K562 (cell line): Measurements from ENCODE around the gene JUND. TPM values are rescaled to one million over a fixed set of nuclear protein-coding genes. Genes with fewer than 3 reads are reported as not detected.

Source experiments
- ATAC-seq: fragments of 200-7000 bp; cut with Tn5 transposase; 3 replicates; pipeline ENCODE4 v1.9.1; 2020; ENCODE audit warnings: moderate library complexity
- BruUV-seq: library from RNA; stranded (reverse); fragments of 400-500 nt; replicated peaks from 2 replicates; lab custom pipeline; 2021; lab: Mats Ljungman, UMichigan
- CTCF ChIA-PET: fragments of 300-600 bp; formaldehyde crosslinking; extraction: SDS; loops from one replicate; lab custom pipeline; 2021; ENCODE audit warnings: low intra/inter-chr PET ratio; lab: Yijun Ruan, JAX
- POLR2A ChIA-PET: fragments of 300-600, 350-650 bp; sonication (Branson Sonifier 250); formaldehyde crosslinking; extraction: SDS; loops from one replicate; lab custom pipeline; 2021; ENCODE audit warnings: antibody characterized with exemption, inconsistent platforms; lab: Yijun Ruan, JAX
- DNase-seq, 4 experiments: peaks; one replicate each; pipeline versions ENCODE4 v3.0.0 to v3.0.0-alpha.2; 2011 to 2018; ENCODE audit warnings: low spot score in 3 of 4, mixed read lengths in 3 of 4; ENCODE audit errors: extremely low read depth in 1 of 4
- FAIRE-seq: peaks from 2 replicates; lab custom pipeline; 2011; peaks lifted over from hg19 to GRCh38; lab: Jason Lieb, UNC
- H2AFZ ChIP-seq: 2 replicates; pipeline ENCODE4 v1.6.0; 2011; ENCODE audit warnings: low read depth, low read length, control low read depth, inconsistent platforms
- H3K27ac ChIP-seq: fragments of 200-600 bp; 3 replicates; pipeline ENCODE4 v1.8.0; 2011; ENCODE audit warnings: low read depth, mild to moderate bottlenecking, control low read depth, inconsistent platforms, low read length, moderate library complexity, mixed read lengths; ENCODE audit errors: extremely low read depth
- H3K27me3 ChIP-seq, 2 experiments: fragments of 300-600 bp in 1 of 2; 2 replicates in 1 of 2; 3 replicates in 1 of 2; pipeline versions ENCODE4 v1.6.0 to v1.8.0; 2011; ENCODE audit warnings: inconsistent platforms in 2 of 2, low read length in 2 of 2, mild to moderate bottlenecking in 1 of 2, mixed read lengths in 1 of 2, moderate library complexity in 1 of 2; ENCODE audit not compliant: control insufficient read depth in 2 of 2, insufficient read depth in 2 of 2
- H3K36me3 ChIP-seq: fragments of 300-600 bp; 3 replicates; pipeline ENCODE4 v1.8.0; 2011; ENCODE audit warnings: mild to moderate bottlenecking, low read length, inconsistent platforms; ENCODE audit not compliant: control insufficient read depth, insufficient read depth
- H3K4me1 ChIP-seq, 2 experiments: fragments of 200-600 bp in 1 of 2; replicated peaks in 1 of 2; 2 replicates in 1 of 2; 3 replicates in 1 of 2; pipeline versions ENCODE4 v1.5.1 to v1.8.0; 2011; ENCODE audit warnings: inconsistent platforms in 2 of 2, low read length in 2 of 2, mild to moderate bottlenecking in 1 of 2, mixed read lengths in 1 of 2, moderate library complexity in 1 of 2; ENCODE audit not compliant: control insufficient read depth in 2 of 2, insufficient read depth in 2 of 2
- H3K4me2 ChIP-seq: 2 replicates; pipeline ENCODE4 v1.6.1; 2011; ENCODE audit warnings: low read length, control low read depth, inconsistent platforms, mixed read lengths; ENCODE audit not compliant: insufficient read depth
- H3K4me3 ChIP-seq: fragments of 200-600 bp; sonication (generic), shearing (Covaris generic); 2 replicates; pipeline ENCODE4 v1.5.1; 2016; ENCODE audit warnings: control low read depth, inconsistent platforms
- H3K79me2 ChIP-seq: fragments of 200-600 bp; 3 replicates; pipeline ENCODE4 v1.8.0; 2011; ENCODE audit warnings: low read length, inconsistent platforms; ENCODE audit not compliant: control insufficient read depth, insufficient read depth
- H3K9ac ChIP-seq, 2 experiments: 2 replicates each; pipeline versions ENCODE4 v1.6.0 to v1.6.1; 2011; ENCODE audit warnings: low read depth in 2 of 2, low read length in 2 of 2, control low read depth in 1 of 2, inconsistent platforms in 1 of 2, mild to moderate bottlenecking in 1 of 2, mixed read lengths in 1 of 2; ENCODE audit not compliant: insufficient read depth in 1 of 2
- H3K9me1 ChIP-seq: one replicate; pipeline ENCODE4 v1.6.0; 2011; ENCODE audit warnings: inconsistent platforms, mild to moderate bottlenecking, low read length, moderate library complexity; ENCODE audit not compliant: control insufficient read depth, insufficient read depth
- H3K9me3 ChIP-seq: replicated peaks from 2 replicates; pipeline ENCODE4 v1.5.1; 2011; ENCODE audit warnings: low read depth, low read length, inconsistent platforms; ENCODE audit not compliant: control insufficient read depth, insufficient read depth
- H4K20me1 ChIP-seq: replicated peaks from 2 replicates; pipeline ENCODE4 v1.6.1; 2011; ENCODE audit warnings: low read length, inconsistent platforms, mixed read lengths; ENCODE audit not compliant: control insufficient read depth, insufficient read depth
- CCAR2 ChIP-seq: fragments of 200-400 bp; formaldehyde crosslinking; IDR thresholded peaks from 2 replicates; pipeline ENCODE4 v1.6.1; 2017; ENCODE audit warnings: mild to moderate bottlenecking, low read depth, low read length
- ERF ChIP-seq: fragments of 450-650 bp; formaldehyde crosslinking; IDR thresholded peaks from 2 replicates; pipeline ENCODE4 v1.4.0; 2020; ENCODE audit warnings: mild to moderate bottlenecking, mixed read lengths
- MBD2 ChIP-seq: sonication (generic); IDR thresholded peaks from 2 replicates; pipeline ENCODE4 v1.6.1; 2016; ENCODE audit warnings: low read depth, borderline replicate concordance
- SMAD3 ChIP-seq: fragments of 450-650 bp; formaldehyde crosslinking; conservative IDR thresholded peaks from 2 replicates; pipeline ENCODE4 v1.4.0; 2020; ENCODE audit warnings: mild to moderate bottlenecking
- SNIP1 ChIP-seq: fragments of 450-650 bp; IDR thresholded peaks from 2 replicates; pipeline ENCODE4 v1.7.1; 2017; ENCODE audit warnings: low read depth, mild to moderate bottlenecking
- STAT5A ChIP-seq: IDR thresholded peaks from 2 replicates; pipeline ENCODE4 v1.6.1; 2012; ENCODE audit warnings: low read length, inconsistent platforms, borderline replicate concordance
- TGIF2 ChIP-seq: sonication (generic); formaldehyde crosslinking; IDR thresholded peaks from 2 replicates; pipeline ENCODE4 v1.8.1; 2022; ENCODE audit warnings: mild to moderate bottlenecking, missing genetic modification reagents, moderate library complexity
- ZKSCAN1 ChIP-seq: fragments of 150-350 bp; IDR thresholded peaks from 2 replicates; pipeline ENCODE4 v1.6.1; 2016; ENCODE audit warnings: low read depth, low read length
- ZNF316 ChIP-seq: fragments of 450-650 bp; IDR thresholded peaks from 2 replicates; pipeline ENCODE4 v1.6.1; 2016
- WGBS: fragments of 100-300 bp; shearing (Covaris generic); methylation state at CpG from one replicate; pipeline ENCODE4 v1.1.6; 2016; ENCODE audit warnings: low coverage, mixed read lengths; ENCODE audit not compliant: insufficient coverage; ENCODE audit errors: missing lambda C conversion rate; 5-methylcytosine and 5-hydroxymethylcytosine counted together
- in situ Hi-C: fragments of 300-500 bp; cut with MboI; formaldehyde crosslinking; loops from 4 replicates; pipeline ENCODE4 v1.15.0; 2018; ENCODE audit warnings: inconsistent platforms, mixed read lengths
- intact Hi-C: fragments of 100-400 bp; cut with micrococcal nuclease; formaldehyde crosslinking; loops from 2 replicates; pipeline ENCODE4 v1.14.2; 2022
- polyA plus RNA-seq, 8 experiments: library from polyadenylated mRNA; depleted of rRNA in 4 of 8; stranded (reverse) in 5 of 8; unstranded in 3 of 8; fragments of >200 nt; fragmentation: Nextera tagmentation in 2 of 8; fragmentation: Illumina TruSeq in 1 of 8; extraction: Ambion mirVana in 2 of 8; extraction: Trizol in 1 of 8; gene quantifications; 2 replicates each; pipeline versions ENCODE4 v1.2.1 to v1.2.3, GENCODE V29; 2011 to 2014; ENCODE audit warnings: inconsistent platforms in 1 of 8, missing spikeins in 1 of 8
- total RNA-seq, 7 experiments: library from RNA; depleted of rRNA in 6 of 7; stranded (reverse); fragments of >200 nt in 6 of 7; fragmentation: Illumina TruSeq in 2 of 7; extraction: Trizol in 2 of 7; gene quantifications; 2 replicates each; pipeline versions ENCODE4 v1.2.1 to v1.2.3, GENCODE V29; 2011 to 2021; ENCODE audit warnings: low replicate concordance in 1 of 7
- TF ChIP-seq, protein P1 (sequence below): fragments of 450-650 bp; formaldehyde crosslinking; IDR thresholded peaks from 2 replicates; pipeline ENCODE4 v1.4.0; 2022; ENCODE audit warnings: mild to moderate bottlenecking, moderate library complexity

Gene JUND
- total and polyA plus RNA-seq, 9 of the 15 experiments (the other 6 are each of a cell fraction or from before 2014, with no cell fraction given) = 6.4 to 286 (median 42.3) TPM

DNA sequence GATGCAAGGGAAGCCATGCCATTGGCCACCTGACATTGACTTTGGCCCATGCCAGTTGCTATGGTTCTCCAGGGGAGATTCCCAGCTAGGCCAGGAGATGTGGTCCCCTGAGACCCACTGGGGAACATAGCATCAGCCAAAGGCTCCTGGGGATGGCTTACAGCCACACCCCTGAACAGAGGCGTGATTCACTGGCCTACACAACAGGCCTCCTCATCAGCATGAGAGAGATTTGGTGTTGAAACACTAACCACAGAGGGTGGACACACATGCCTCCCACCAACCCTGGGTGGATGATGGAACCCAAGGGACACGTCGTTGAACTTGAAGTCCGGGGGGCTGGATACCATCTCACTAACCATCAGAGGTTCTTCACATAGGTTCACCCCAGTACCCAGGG lies 21.5 kb downstream of the JUND start:
- Histone ChIP-seq H3K4me2 (no peak overlapping the region), H4K20me1 (no peaks in the 10 kb centered on the region), H3K36me3 (no peaks in the 10 kb centered on the region)
- no peak for ATAC-seq
- intact Hi-C loops (no loop called here), in situ Hi-C loops (loop anchor here (5.0 kb wide), 1 partner anchor 158 kb away; no protein-coding TSS in a partner anchor)
- TF ChIP-seq CCAR2 (no peak), ZNF316 (no peak), TGIF2 (CRISPR knock-in tag) (no peak), MBD2 (no peak), ZKSCAN1 (no peak), ERF (no peak), STAT5A (no peak), SMAD3 (CRISPR knock-in tag) (no peak), SNIP1 (no peak)
- TF ChIP-seq, protein P1, sequence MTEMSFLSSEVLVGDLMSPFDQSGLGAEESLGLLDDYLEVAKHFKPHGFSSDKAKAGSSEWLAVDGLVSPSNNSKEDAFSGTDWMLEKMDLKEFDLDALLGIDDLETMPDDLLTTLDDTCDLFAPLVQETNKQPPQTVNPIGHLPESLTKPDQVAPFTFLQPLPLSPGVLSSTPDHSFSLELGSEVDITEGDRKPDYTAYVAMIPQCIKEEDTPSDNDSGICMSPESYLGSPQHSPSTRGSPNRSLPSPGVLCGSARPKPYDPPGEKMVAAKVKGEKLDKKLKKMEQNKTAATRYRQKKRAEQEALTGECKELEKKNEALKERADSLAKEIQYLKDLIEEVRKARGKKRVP (CRISPR knock-in tag) = no peak
- TF ChIP-seq, all 486 proteins: peak for 0
- 2% methylated on average over 4 of the region's 4 CpGs for WGBS
- Histone ChIP-seq H3K27ac (no peak overlapping the region), H3K4me3 (no peak overlapping the region), H3K79me2 (no peaks in the 10 kb centered on the region), H3K9me3 (no peaks in the 10 kb centered on the region), H2AFZ (no peak overlapping the region), H3K4me1 (peaks cover 8 to 38% of the 10 kb centered on the region in 2 experiments), H3K9ac (no peak overlapping the region), H3K9me1 (no peaks in the 10 kb centered on the region), H3K27me3 (peaks cover 5 to 22% of the 10 kb centered on the region in 2 experiments; a peak in 3 of 5 replicates)
- FAIRE-seq (no peak), DNase-seq (no peak)
- ChIA-PET POLR2A (interaction anchor here (0.5 to 3.4 kb wide), 4 partner anchors 19 to 562 kb away, joined by 3 to 22 read pairs (median 4); no protein-coding TSS in a partner anchor), CTCF (no interaction called here)
- BruUV-seq = no TSS peak
